Activated naive CD4-positive, alpha-beta T cell treated with anti-CD3 and anti-CD28 coated beads for 36 hours (primary cell): ENCODE results near the gene CCS. TPM values are rescaled to one million over a fixed set of nuclear protein-coding genes. Genes with fewer than 3 reads are reported as not detected.

Experiments
- CTCF ChIA-PET: fragments of 350-600 bp; sonication (Branson Sonifier 250); formaldehyde crosslinking; loops from one replicate; lab custom pipeline; 2021; ENCODE audit warnings: antibody characterized with exemption; lab: Charles Lee
- DNase-seq: peaks from one replicate; pipeline ENCODE4 v3.0.0-alpha.2; 2020
- H3K27ac Mint-ChIP-seq: one replicate; pipeline ENCODE4 v1.8.0; 2021; ENCODE audit warnings: mild to moderate bottlenecking, mixed read lengths
- H3K27me3 Mint-ChIP-seq: one replicate; pipeline ENCODE4 v1.8.0; 2021; ENCODE audit warnings: low read depth, mixed read lengths
- H3K36me3 Mint-ChIP-seq: one replicate; pipeline ENCODE4 v1.8.0; 2021; ENCODE audit warnings: low read depth, mixed read lengths
- H3K4me1 Mint-ChIP-seq: one replicate; pipeline ENCODE4 v1.8.0; 2021; ENCODE audit warnings: low read depth, mixed read lengths
- H3K4me3 Mint-ChIP-seq: one replicate; pipeline ENCODE4 v1.8.0; 2021; ENCODE audit warnings: mild to moderate bottlenecking, moderate library complexity, mixed read lengths
- H3K9me3 Mint-ChIP-seq: one replicate; pipeline ENCODE4 v1.8.0; 2021; ENCODE audit warnings: mixed read lengths
- intact Hi-C: fragments of 100-400 bp; cut with micrococcal nuclease; formaldehyde crosslinking; loops from one replicate; pipeline ENCODE4 v1.15.1; 2023
- total RNA-seq, 2 experiments: library from RNA; stranded (reverse); gene quantifications; one replicate each; pipeline ENCODE4 v1.2.3, GENCODE V29; 2021

The CCS gene
- total RNA-seq, 2 experiments from 2014 or later, result 22.6 to 22.8 TPM

DNA sequence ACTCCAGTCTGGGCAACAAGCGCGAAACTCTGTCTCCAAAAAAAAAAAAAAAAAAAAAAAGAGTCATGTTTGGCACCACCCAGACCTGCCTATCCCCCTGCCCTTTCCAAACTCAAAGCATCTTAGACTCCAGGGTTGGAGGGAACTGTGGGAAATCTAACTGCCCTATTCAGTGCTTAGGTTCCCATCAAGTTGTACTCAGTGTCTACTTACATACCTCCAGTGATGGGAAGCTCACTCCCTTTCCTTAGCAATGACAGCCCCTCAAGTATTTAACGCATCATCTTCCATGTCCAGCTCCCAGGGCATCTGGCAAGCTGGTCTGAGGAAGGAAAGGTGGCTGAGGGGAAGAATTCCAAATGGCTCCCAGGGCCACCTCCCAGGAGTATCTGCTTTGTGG lies 43.3 kb upstream of the CCS start:
- Mint-ChIP-seq H3K36me3 (no peaks in the 10 kb centered on the region), H3K27ac (no peak overlapping the region), H3K27me3 (no peaks in the 10 kb centered on the region), H3K9me3 (no peaks in the 10 kb centered on the region), H3K4me3 (no peak overlapping the region), H3K4me1 (peaks cover 5% of the 10 kb centered on the region)
- no peak for DNase-seq
- intact Hi-C loops, result loop anchor here (10.0 kb wide), 1 partner anchor 405 kb away; the partner anchor contains the start of gene PC
- CTCF ChIA-PET, result no interaction called here

DNA sequence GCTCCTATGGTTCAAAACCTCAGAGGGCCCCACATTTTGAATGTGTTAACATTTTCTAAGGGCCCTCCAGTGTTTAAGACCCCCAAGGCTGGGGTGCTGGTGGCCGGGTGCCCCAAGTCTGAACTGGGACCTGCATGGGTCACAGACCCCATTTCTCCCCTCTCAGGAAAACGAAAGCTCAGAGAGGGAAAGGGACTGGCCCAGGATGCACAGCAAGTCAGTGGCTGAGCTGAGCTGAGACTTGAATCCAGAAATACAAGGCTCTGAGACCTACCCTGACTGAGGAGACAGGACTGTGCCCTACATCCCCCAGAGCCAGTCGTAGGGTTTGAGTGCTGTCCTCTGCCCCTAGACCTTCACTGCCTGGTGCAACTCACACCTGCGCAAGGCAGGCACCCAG lies 42.1 kb upstream of the CCS start:
- no peak overlapping the region for H3K4me3 Mint-ChIP-seq
- CTCF ChIA-PET, result no interaction called here
- H3K4me1 Mint-ChIP-seq, result peaks cover 2% of the 10 kb centered on the region
- no peak for DNase-seq
- no peaks in the 10 kb centered on the region for H3K9me3 Mint-ChIP-seq
- H3K27me3 Mint-ChIP-seq, result no peaks in the 10 kb centered on the region
- no peak overlapping the region for H3K27ac Mint-ChIP-seq
- no peaks in the 10 kb centered on the region for H3K36me3 Mint-ChIP-seq
- intact Hi-C loops, result no loop called here

DNA sequence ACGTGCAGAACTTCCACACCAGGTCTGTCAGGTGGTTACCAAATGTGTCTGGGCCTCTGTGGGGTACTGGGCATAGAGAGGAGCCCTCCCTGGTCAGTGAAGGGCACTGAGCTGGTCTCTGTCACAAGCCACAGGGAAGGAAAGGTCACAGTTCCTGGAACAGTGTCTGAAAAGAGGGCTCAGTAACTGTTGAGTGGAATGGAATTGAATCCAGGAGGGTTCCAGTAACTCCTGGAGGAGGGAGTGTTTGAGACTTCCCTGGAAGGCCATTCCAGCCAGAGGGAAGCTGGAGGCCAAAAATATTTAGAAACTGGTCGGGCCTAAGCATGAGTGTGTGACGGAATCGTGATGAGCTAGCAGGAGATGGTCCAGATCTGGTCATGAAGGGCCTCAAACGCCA lies 38.4 kb upstream of the CCS start:
- Mint-ChIP-seq H3K4me1 (no peaks in the 10 kb centered on the region), H3K4me3 (no peak overlapping the region), H3K9me3 (no peaks in the 10 kb centered on the region), H3K36me3 (no peaks in the 10 kb centered on the region), H3K27me3 (peaks cover 6% of the 10 kb centered on the region), H3K27ac (no peak overlapping the region)
- intact Hi-C loops, result no loop called here
- CTCF ChIA-PET, result interaction anchor here (1.3 to 1.6 kb wide), 2 partner anchors 15 to 75 kb away, joined by 4 to 5 read pairs; partner anchors contain the start of gene DPP3
- no peak for DNase-seq

DNA sequence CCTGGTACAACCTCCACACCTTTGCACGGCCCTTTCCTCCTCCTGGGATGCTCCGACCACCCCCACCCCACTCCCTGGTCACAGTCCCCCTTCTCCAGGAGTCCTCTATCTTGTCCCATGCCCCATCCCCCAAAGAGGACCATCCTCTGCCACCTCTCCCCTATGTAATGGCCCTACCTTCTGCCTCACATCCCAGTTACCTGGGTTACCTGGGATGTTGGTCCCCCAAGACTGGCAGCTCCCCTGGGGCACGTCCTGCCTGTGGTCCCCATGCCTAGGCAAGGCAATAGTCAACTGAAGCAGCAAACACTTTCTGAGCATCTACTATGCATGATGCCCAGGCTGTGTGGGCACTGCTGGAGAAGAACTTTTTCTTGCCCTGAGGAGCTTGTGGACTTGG lies 37.6 kb upstream of the CCS start:
- intact Hi-C loops, result no loop called here
- Mint-ChIP-seq H3K4me1 (no peaks in the 10 kb centered on the region), H3K27ac (no peak overlapping the region), H3K27me3 (peaks cover 6% of the 10 kb centered on the region), H3K9me3 (no peaks in the 10 kb centered on the region), H3K4me3 (no peak overlapping the region), H3K36me3 (no peaks in the 10 kb centered on the region)
- no peak for DNase-seq
- CTCF ChIA-PET, result interaction anchor here (1.3 to 1.6 kb wide), 2 partner anchors 14 to 76 kb away, joined by 4 to 5 read pairs; partner anchors contain the start of gene DPP3

DNA sequence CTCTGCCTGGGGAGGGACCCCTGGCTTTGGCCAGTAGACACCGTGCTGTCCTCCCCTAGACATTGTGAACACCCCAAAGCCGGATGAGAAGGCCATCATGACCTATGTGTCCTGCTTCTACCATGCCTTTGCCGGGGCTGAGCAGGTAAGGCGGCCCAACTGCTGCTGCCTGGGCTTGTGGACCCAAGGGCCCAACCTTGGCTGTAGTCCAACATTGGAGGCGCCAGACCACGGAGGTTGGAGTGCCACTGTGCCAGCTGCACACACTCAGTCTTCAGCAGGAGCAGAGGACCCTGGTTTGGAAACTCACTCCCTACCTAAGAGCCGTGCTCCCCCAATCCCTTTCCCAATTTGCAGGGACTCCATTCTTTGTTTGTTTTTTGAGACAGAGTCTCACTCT lies 36.9 kb upstream of the CCS start:
- DNase-seq, result no peak
- Mint-ChIP-seq H3K36me3 (no peaks in the 10 kb centered on the region), H3K9me3 (no peaks in the 10 kb centered on the region), H3K4me3 (no peak overlapping the region), H3K27me3 (peaks cover 6% of the 10 kb centered on the region), H3K4me1 (no peaks in the 10 kb centered on the region), H3K27ac (no peak overlapping the region)
- CTCF ChIA-PET, result no interaction called here
- intact Hi-C loops, result no loop called here

DNA sequence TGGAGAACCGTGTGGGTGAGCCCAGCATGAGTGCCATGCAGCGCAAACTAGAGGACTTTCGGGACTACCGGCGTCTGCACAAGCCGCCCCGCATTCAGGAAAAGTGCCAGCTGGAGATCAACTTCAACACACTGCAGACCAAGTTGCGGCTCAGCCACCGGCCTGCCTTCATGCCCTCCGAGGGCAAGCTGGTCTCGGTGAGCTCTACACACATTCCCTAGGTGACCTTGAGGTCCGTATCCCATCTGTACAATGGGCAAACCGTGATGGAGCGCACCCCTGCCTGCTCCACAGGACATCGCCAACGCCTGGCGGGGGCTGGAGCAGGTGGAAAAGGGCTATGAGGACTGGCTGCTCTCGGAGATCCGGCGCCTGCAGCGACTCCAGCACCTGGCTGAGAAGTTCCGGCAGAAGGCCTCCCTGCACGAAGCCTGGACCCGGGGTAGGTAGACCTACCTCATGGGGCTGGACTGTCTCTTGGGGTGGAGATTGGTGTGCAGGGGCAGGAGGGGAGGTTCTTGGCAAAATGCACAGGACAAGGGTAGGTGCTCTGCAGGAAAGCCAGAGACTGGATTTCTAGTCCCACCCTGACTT lies 35.2 kb upstream of the CCS start:
- Mint-ChIP-seq H3K4me1 (no peaks in the 10 kb centered on the region), H3K4me3 (no peak overlapping the region), H3K27ac (no peak overlapping the region), H3K36me3 (no peaks in the 10 kb centered on the region), H3K27me3 (peaks cover 6% of the 10 kb centered on the region), H3K9me3 (no peaks in the 10 kb centered on the region)
- intact Hi-C loops, result no loop called here
- CTCF ChIA-PET, result no interaction called here
- no peak for DNase-seq

DNA sequence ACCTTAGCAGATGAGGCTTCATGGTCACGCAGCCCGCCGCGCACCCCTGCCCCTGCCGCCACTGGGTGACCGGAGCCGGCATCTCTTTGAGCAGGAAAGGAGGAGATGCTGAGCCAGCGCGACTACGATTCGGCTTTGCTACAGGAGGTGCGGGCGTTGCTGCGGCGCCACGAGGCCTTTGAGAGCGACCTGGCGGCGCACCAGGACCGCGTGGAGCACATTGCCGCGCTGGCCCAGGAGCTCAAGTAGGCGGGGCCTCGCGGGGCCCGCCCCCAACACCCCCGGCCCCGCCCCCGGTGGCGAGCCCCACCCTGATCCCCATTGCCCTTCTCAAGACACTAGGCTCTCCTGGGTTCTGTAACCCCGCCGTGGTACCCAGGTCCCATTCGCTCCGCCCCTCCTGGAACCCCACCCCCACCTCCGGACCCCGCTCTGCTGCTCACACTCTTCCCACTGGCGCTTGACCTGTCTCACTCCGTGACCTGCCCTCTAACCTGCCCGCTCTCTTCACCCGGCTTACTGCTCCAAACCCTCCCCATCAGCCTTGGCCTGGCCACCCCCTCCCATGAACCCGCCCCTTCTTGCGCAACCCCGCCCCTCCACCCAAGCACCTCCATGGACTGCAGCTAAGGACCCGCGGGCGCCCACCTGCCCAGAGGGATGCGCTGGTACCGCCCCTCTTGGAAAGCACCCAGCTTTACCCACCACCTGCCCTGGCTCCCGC lies 33.7 kb upstream of the CCS start:
- CTCF ChIA-PET, result interaction anchor here (0.6 to 0.8 kb wide), 2 partner anchors 115 to 118 kb away, joined by 3 read pairs; partner anchors contain the start of gene RBM4B
- intact Hi-C loops, result no loop called here
- Mint-ChIP-seq H3K9me3 (no peaks in the 10 kb centered on the region), H3K4me1 (no peaks in the 10 kb centered on the region), H3K4me3 (no peak overlapping the region), H3K27ac (no peak overlapping the region), H3K36me3 (no peaks in the 10 kb centered on the region), H3K27me3 (peaks cover 6% of the 10 kb centered on the region)
- peak; percentile 19 for DNase-seq

DNA sequence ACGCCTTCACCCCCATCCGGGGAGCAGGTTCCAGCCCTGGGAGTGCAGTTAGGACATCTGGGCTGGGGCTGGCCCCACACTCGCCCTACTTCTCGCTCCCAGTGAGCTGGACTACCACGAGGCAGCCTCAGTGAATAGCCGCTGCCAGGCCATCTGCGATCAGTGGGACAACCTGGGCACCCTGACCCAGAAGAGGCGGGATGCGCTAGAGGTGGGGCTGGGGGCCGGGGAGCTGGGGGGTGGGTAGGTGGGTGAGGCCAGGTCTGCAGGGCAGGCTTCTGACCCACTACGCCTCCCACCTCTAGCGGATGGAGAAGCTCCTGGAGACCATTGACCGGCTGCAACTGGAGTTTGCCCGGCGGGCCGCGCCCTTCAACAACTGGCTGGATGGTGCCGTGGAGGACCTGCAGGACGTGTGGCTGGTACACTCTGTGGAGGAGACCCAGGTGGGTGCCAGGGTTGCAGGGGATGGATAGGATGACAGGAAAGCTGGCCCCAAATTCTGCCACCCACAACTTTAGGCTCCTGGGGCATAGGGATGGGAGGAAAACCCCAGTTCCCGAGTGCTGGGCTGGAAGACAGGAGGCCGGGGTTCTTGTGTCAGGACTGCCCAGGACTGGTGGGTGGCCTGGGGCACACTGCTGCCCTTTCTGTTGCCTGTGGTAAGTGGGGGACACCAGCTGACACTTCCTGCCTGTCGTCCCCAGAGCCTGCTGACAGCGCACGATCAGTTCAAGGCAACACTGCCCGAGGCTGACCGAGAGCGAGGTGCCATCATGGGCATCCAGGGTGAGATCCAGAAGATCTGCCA lies 32.9 kb upstream of the CCS start:
- H3K9me3 Mint-ChIP-seq, result no peaks in the 10 kb centered on the region
- intact Hi-C loops, result no loop called here
- CTCF ChIA-PET, result interaction anchor here (0.6 to 2.5 kb wide), 3 partner anchors 114 to 118 kb away, joined by 3 to 7 read pairs (median 3); partner anchors contain the start of gene RBM4B
- no peaks in the 10 kb centered on the region for H3K36me3 Mint-ChIP-seq
- H3K4me3 Mint-ChIP-seq, result no peak overlapping the region
- peaks cover 6% of the 10 kb centered on the region for H3K27me3 Mint-ChIP-seq
- H3K27ac Mint-ChIP-seq, result no peak overlapping the region
- DNase-seq, result no peak
- H3K4me1 Mint-ChIP-seq, result no peaks in the 10 kb centered on the region

DNA sequence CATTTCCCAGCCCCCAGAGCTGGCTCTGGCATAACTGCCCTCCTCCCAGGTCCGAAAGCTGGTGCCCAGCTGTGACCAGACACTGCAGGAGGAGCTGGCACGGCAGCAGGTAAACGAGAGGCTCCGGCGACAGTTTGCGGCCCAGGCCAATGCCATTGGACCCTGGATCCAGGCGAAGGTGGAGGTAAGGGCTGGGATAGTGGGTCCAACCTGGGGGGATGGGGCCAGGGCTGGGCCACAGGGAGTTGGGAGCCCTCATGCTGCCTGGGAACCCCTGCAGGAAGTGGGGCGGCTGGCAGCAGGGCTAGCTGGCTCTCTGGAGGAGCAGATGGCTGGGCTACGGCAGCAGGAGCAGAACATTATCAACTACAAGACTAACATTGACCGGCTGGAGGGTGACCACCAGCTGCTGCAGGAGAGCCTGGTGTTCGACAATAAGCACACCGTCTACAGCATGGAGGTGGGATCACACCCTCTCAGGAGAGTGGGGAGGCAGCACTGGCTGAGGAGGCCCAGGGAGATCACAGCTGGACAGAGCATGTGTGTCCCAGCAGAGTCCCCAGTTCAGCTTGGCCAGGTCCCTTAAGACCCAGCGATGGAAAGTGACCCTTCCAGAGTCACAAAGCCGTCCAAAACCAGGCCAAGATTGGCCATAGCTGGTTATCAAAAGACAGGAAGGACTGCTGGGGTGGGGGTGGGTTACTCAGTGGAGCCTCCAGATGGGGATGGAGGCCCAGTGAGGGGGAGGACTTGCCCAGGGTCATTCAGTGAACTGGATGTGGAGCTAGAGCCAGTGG lies 31.6 kb upstream of the CCS start:
- H3K4me1 Mint-ChIP-seq, result no peaks in the 10 kb centered on the region
- H3K4me3 Mint-ChIP-seq, result no peak overlapping the region
- H3K27me3 Mint-ChIP-seq, result peaks cover 6% of the 10 kb centered on the region
- no peaks in the 10 kb centered on the region for H3K36me3 Mint-ChIP-seq
- intact Hi-C loops, result no loop called here
- H3K9me3 Mint-ChIP-seq, result no peaks in the 10 kb centered on the region
- CTCF ChIA-PET, result interaction anchor here (2.5 kb wide), 1 partner anchor 116 kb away, joined by 7 read pairs; the partner anchor contains the start of gene RBM4B
- DNase-seq, result no peak
- H3K27ac Mint-ChIP-seq, result no peak overlapping the region

DNA sequence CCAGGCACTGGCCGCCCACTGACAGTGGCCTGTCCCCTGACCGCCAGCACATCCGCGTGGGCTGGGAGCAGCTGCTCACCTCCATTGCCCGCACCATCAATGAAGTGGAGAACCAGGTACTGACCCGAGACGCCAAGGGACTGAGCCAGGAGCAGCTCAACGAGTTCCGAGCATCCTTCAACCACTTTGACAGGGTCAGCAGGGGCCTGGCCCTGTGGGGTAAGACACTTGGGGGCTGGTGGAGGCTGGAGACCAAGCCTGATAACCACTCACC lies 31.1 kb upstream of the CCS start:
- Mint-ChIP-seq H3K4me3 (no peak overlapping the region), H3K4me1 (no peaks in the 10 kb centered on the region), H3K27ac (no peak overlapping the region), H3K36me3 (no peaks in the 10 kb centered on the region), H3K27me3 (peaks cover 6% of the 10 kb centered on the region), H3K9me3 (no peaks in the 10 kb centered on the region)
- intact Hi-C loops, result no loop called here
- no peak for DNase-seq
- CTCF ChIA-PET, result interaction anchor here (1.3 to 2.5 kb wide), 2 partner anchors 19 to 116 kb away, joined by 3 to 7 read pairs; partner anchors contain the start of gene RBM4B

DNA sequence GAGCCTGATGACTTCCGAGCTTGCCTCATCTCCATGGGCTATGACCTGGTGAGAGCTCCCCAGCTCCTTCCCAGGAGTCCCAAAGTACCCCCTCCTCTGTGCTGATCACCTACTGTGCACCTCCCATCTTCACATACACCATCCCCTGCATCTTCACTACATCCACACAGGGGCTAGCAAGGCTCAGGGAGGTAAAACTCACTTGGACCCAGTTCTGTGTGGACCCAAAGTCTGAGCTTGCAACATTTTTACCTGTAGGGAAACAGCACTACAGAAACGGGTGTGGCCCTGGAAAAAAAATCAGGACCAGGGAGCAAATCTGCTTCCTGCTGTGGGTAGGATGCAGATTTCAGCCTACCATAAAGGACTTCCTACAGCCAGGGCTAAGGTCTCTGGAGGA lies 30.7 kb upstream of the CCS start:
- DNase-seq, result no peak
- peaks cover 4% of the 10 kb centered on the region for H3K27me3 Mint-ChIP-seq
- CTCF ChIA-PET, result interaction anchor here (1.3 to 2.5 kb wide), 2 partner anchors 19 to 116 kb away, joined by 3 to 7 read pairs; partner anchors contain the start of gene RBM4B
- H3K4me3 Mint-ChIP-seq, result no peak overlapping the region
- no peaks in the 10 kb centered on the region for H3K9me3 Mint-ChIP-seq
- intact Hi-C loops, result no loop called here
- H3K4me1 Mint-ChIP-seq, result peaks cover 2% of the 10 kb centered on the region
- H3K27ac Mint-ChIP-seq, result no peak overlapping the region
- no peaks in the 10 kb centered on the region for H3K36me3 Mint-ChIP-seq
